PC-3 (cell line): Measurements from ENCODE around the gene CFAP54. TPM values are rescaled to one million over a fixed set of nuclear protein-coding genes. Genes with fewer than 3 reads are reported as not detected.

Experiments used
- ATAC-seq: fragments of 200-7000 bp; cut with Tn5 transposase; 2 replicates; pipeline ENCODE4 v1.9.1; 2020; ENCODE audit warnings: mild to moderate bottlenecking, moderate library complexity
- BruUV-seq: library from RNA; stranded (reverse); fragments of 400-500 nt; replicated peaks from 2 replicates; lab custom pipeline; 2021; lab: Mats Ljungman, UMichigan
- CTCF ChIA-PET: fragments of 300-600 bp; sonication (Branson Sonifier 250); formaldehyde crosslinking; loops from one replicate; lab custom pipeline; 2022; ENCODE audit warnings: antibody characterized with exemption; lab: Charles Lee
- POLR2A ChIA-PET: fragments of 300-600 bp; sonication (Branson Sonifier 250); formaldehyde crosslinking; loops from one replicate; lab custom pipeline; 2022; ENCODE audit warnings: antibody characterized with exemption; ENCODE audit not compliant: unreplicated experiment; lab: Charles Lee
- DNase-seq: peaks from one replicate; pipeline ENCODE4 v3.0.0-alpha.2; 2015
- H2AFZ ChIP-seq: fragments of 300-600 bp; sonication (generic); 2 replicates; pipeline ENCODE4 v1.6.0; 2016; ENCODE audit warnings: antibody characterized with exemption, low read length
- H3F3A ChIP-seq: fragments of 300-600 bp; sonication (generic); one replicate; pipeline ENCODE4 v1.6.0; 2017; ENCODE audit warnings: antibody characterized with exemption, low read length, control low read depth, mild to moderate bottlenecking; ENCODE audit not compliant: unreplicated experiment
- H3K27ac ChIP-seq: fragments of 300-600 bp; sonication (generic); 2 replicates; pipeline ENCODE4 v1.5.1; 2016; ENCODE audit warnings: mild to moderate bottlenecking, low read length
- H3K27me3 ChIP-seq: fragments of 300-600 bp; sonication (generic); 2 replicates; pipeline ENCODE4 v1.6.1; 2016; ENCODE audit warnings: low read length, mixed read lengths
- H3K36me3 ChIP-seq: fragments of 300-600 bp; sonication (generic); 2 replicates; pipeline ENCODE4 v1.6.1; 2016; ENCODE audit warnings: low read depth, mixed run types, low read length, mixed read lengths
- H3K4me1 ChIP-seq: fragments of 300-600 bp; sonication (generic); 2 replicates; pipeline ENCODE4 v1.5.1; 2016; ENCODE audit warnings: low read length; ENCODE audit not compliant: insufficient read depth
- H3K4me2 ChIP-seq: fragments of 300-600 bp; sonication (generic); 2 replicates; pipeline ENCODE4 v1.6.0; 2016; ENCODE audit warnings: low read length
- H3K4me3 ChIP-seq: fragments of 300-600 bp; sonication (generic); 2 replicates; pipeline ENCODE4 v1.5.1; 2016; ENCODE audit warnings: mild to moderate bottlenecking, low read length, mixed read lengths
- H3K79me2 ChIP-seq: fragments of 300-600 bp; sonication (generic); 2 replicates; pipeline ENCODE4 v1.6.1; 2017; ENCODE audit warnings: low read length, mixed read lengths
- H3K9ac ChIP-seq: fragments of 300-600 bp; sonication (generic); 2 replicates; pipeline ENCODE4 v1.6.0; 2016; ENCODE audit warnings: mild to moderate bottlenecking, low read length
- H3K9me2 ChIP-seq: fragments of 300-600 bp; sonication (generic); replicated peaks from 2 replicates; pipeline ENCODE4 v1.6.1; 2016; ENCODE audit warnings: mixed run types, low read length, mixed read lengths
- H3K9me3 ChIP-seq: fragments of 300-600 bp; sonication (generic); 2 replicates; pipeline ENCODE4 v1.6.1; 2016; ENCODE audit warnings: low read length, mixed read lengths
- H4K20me1 ChIP-seq: fragments of 300-600 bp; sonication (generic); 2 replicates; pipeline ENCODE4 v1.6.1; 2016; ENCODE audit warnings: low read length, mixed read lengths
- EZH2 ChIP-seq: fragments of 300-600 bp; sonication (generic); IDR thresholded peaks from one replicate; pipeline ENCODE4 v1.6.1; 2017; ENCODE audit warnings: antibody characterized with exemption, mild to moderate bottlenecking, low read length; ENCODE audit not compliant: unreplicated experiment
- EZH2phosphoT487 ChIP-seq: fragments of 300-600 bp; sonication (generic); IDR thresholded peaks from 2 replicates; pipeline ENCODE4 v1.6.1; 2018; ENCODE audit warnings: mild to moderate bottlenecking, antibody characterized with exemption, low read length, borderline replicate concordance
- intact Hi-C: fragments of 100-400 bp; cut with micrococcal nuclease; formaldehyde crosslinking; loops from 2 replicates; pipeline ENCODE4 v1.9.0; 2023
- total RNA-seq: library from RNA; depleted of rRNA; stranded (reverse); fragments of >200 nt; gene quantifications from 2 replicates; pipeline ENCODE4 v1.2.3, GENCODE V29; 2014
- TF ChIP-seq, protein P1 (sequence below): fragments of 300-600 bp; sonication (generic); conservative IDR thresholded peaks from 2 replicates; pipeline ENCODE4 v1.5.1; 2017; ENCODE audit warnings: antibody characterized with exemption, low read depth, mild to moderate bottlenecking, low read length

CFAP54 gene
- total RNA-seq, 1 experiment from 2014 or later: 0.77 TPM

DNA sequence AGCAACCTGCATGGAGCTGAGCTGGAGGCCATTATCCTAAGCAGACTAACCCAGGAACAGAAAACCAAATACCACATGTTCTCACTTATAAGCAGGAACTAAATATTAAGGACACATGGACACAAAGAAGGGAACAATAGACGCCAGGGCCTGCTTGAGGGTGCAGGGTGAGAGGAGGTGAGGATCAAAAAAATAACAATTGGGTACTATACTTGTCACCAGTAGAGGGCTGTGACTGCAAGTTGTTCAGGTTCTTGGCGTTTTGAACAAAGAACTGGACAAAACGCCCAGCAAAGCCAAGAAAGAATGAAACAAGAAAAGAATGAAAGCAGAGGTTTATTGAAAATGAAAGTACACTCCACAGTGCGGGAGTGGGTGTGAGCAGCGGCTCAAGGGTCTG lies 209.1 kb downstream of the CFAP54 start:
- no peak overlapping the region for H3K9ac ChIP-seq
- POLR2A ChIA-PET: no interaction called here
- no peak overlapping the region for H3K4me2 ChIP-seq
- intact Hi-C loops: no loop called here
- no peaks in the 10 kb centered on the region for H3K79me2 ChIP-seq
- no peak for TF ChIP-seq EZH2
- TF ChIP-seq EZH2phosphoT487: no peak
- TF ChIP-seq, protein P1, sequence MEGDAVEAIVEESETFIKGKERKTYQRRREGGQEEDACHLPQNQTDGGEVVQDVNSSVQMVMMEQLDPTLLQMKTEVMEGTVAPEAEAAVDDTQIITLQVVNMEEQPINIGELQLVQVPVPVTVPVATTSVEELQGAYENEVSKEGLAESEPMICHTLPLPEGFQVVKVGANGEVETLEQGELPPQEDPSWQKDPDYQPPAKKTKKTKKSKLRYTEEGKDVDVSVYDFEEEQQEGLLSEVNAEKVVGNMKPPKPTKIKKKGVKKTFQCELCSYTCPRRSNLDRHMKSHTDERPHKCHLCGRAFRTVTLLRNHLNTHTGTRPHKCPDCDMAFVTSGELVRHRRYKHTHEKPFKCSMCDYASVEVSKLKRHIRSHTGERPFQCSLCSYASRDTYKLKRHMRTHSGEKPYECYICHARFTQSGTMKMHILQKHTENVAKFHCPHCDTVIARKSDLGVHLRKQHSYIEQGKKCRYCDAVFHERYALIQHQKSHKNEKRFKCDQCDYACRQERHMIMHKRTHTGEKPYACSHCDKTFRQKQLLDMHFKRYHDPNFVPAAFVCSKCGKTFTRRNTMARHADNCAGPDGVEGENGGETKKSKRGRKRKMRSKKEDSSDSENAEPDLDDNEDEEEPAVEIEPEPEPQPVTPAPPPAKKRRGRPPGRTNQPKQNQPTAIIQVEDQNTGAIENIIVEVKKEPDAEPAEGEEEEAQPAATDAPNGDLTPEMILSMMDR: peak; percentile 50
- H3K27ac ChIP-seq: no peak overlapping the region
- H4K20me1 ChIP-seq: no peaks in the 10 kb centered on the region
- ATAC-seq: no peak
- H3K9me3 ChIP-seq: no peaks in the 10 kb centered on the region
- no peak overlapping the region for H2AFZ ChIP-seq
- H3K36me3 ChIP-seq: no peaks in the 10 kb centered on the region
- no peaks in the 10 kb centered on the region for H3F3A ChIP-seq
- no peak overlapping the region for H3K4me3 ChIP-seq
- no TSS peak for BruUV-seq
- no peaks in the 10 kb centered on the region for H3K4me1 ChIP-seq
- no peaks in the 10 kb centered on the region for H3K9me2 ChIP-seq
- DNase-seq: peak; percentile 18
- CTCF ChIA-PET: interaction anchor here (0.6 kb wide), 1 partner anchor 485 kb away, joined by 5 read pairs; no protein-coding TSS in a partner anchor
- H3K27me3 ChIP-seq: no peaks in the 10 kb centered on the region

DNA sequence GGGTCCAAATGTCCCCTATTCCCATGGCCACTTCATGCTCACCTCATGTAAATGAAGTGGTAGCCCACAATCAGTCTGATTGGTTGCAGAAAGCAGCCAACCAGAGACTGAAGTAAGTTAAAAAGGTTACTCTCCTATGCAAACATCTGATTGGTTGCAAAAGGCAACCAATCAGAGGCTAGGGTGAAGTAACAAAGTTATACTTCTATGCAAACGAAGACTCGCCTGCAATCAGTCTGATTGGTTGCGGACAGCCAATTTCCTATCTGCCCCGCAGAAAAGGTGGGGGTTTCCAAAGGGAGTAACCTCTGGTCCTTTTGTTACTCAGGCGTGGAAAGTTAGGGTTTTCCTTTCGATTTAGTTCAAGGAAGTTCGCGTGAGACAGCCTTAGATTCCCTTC lies 209.6 kb downstream of the CFAP54 start:
- CTCF ChIA-PET: no interaction called here
- no peak for DNase-seq
- H3K4me3 ChIP-seq: no peak overlapping the region

DNA sequence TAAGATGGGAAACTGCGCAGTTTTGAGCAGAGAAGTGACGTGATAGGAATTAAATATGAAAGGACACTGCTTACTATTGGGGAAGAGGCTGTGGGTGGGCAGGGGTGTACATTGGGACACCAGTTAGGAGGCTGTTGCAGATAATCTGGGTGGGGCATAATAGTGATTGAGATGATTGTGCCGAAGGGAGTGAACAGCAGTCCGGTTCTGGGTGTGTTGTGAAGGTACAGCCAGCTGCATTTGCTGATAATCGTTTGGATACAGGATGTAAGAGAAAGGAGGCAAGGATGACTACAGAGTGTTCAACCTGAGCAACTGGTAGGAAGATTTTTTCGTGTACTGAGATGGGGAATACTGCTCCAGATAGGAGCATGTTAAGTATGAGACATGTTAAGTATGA lies 212.5 kb downstream of the CFAP54 start:
- TF ChIP-seq EZH2phosphoT487 (no peak), EZH2 (no peak)
- TF ChIP-seq, protein P1: no peak
- H3K4me3 ChIP-seq: no peak overlapping the region
- DNase-seq (no peak), ATAC-seq (no peak)
- no peaks in the 10 kb centered on the region for H3K36me3 ChIP-seq
- no peak overlapping the region for H3K27ac ChIP-seq
- H3K4me2 ChIP-seq: no peak overlapping the region
- H3K9me2 ChIP-seq: no peaks in the 10 kb centered on the region
- CTCF ChIA-PET: interaction anchor here (0.6 kb wide), 1 partner anchor 1815 kb away, joined by 3 read pairs; no protein-coding TSS in a partner anchor
- H2AFZ ChIP-seq: no peak overlapping the region
- H4K20me1 ChIP-seq: no peaks in the 10 kb centered on the region
- H3F3A ChIP-seq: no peaks in the 10 kb centered on the region
- POLR2A ChIA-PET: no interaction called here
- no TSS peak for BruUV-seq
- H3K9me3 ChIP-seq: no peaks in the 10 kb centered on the region
- intact Hi-C loops: no loop called here
- no peak overlapping the region for H3K9ac ChIP-seq
- no peaks in the 10 kb centered on the region for H3K27me3 ChIP-seq
- H3K79me2 ChIP-seq: no peaks in the 10 kb centered on the region
- H3K4me1 ChIP-seq: no peaks in the 10 kb centered on the region

More for the DNA sequence above, 209.6 kb downstream of the CFAP54 start:
- TF ChIP-seq EZH2phosphoT487 (no peak), EZH2 (no peak)
- TF ChIP-seq, protein P1: no peak
- no peaks in the 10 kb centered on the region for H3K27me3 ChIP-seq
- no peaks in the 10 kb centered on the region for H3K36me3 ChIP-seq
- H3K9me3 ChIP-seq: no peaks in the 10 kb centered on the region
- H4K20me1 ChIP-seq: no peaks in the 10 kb centered on the region
- intact Hi-C loops: no loop called here
- H3K4me2 ChIP-seq: no peak overlapping the region
- no peaks in the 10 kb centered on the region for H3K9me2 ChIP-seq
- BruUV-seq: no TSS peak
- H3K4me1 ChIP-seq: no peaks in the 10 kb centered on the region
- no peak overlapping the region for H3K27ac ChIP-seq
- POLR2A ChIA-PET: no interaction called here
- no peak overlapping the region for H2AFZ ChIP-seq
- no peaks in the 10 kb centered on the region for H3F3A ChIP-seq
- ATAC-seq: no peak
- H3K9ac ChIP-seq: no peak overlapping the region
- no peaks in the 10 kb centered on the region for H3K79me2 ChIP-seq
